Ectodermal cell (in vitro differentiated cells): ENCODE data around the gene BLNK.

Experiments
- H3K27ac ChIP-seq: 2 replicates; pipeline ENCODE4 v1.7.0; 2013; ENCODE audit warnings: mild to moderate bottlenecking, low read depth, low read length; ENCODE audit not compliant: insufficient read depth, poor library complexity, severe bottlenecking
- H3K27me3 ChIP-seq: 2 replicates; pipeline ENCODE4 v1.7.0; 2013; ENCODE audit warnings: mild to moderate bottlenecking, low read length; ENCODE audit not compliant: insufficient read depth, control insufficient read depth, poor library complexity, severe bottlenecking
- H3K36me3 ChIP-seq: one replicate; pipeline ENCODE4 v1.7.0; 2013; ENCODE audit warnings: low read length; ENCODE audit not compliant: control insufficient read depth, insufficient read depth
- H3K4me1 ChIP-seq: one replicate; pipeline ENCODE4 v1.7.0; 2013; ENCODE audit warnings: low read length; ENCODE audit not compliant: control insufficient read depth, insufficient read depth
- H3K4me3 ChIP-seq: 2 replicates; pipeline ENCODE4 v1.7.0; 2013; ENCODE audit warnings: low read depth, low read length, control low read depth; ENCODE audit not compliant: insufficient read depth
- H3K9me3 ChIP-seq: 2 replicates; pipeline ENCODE4 v1.7.0; 2013; ENCODE audit warnings: mild to moderate bottlenecking, low read length, moderate library complexity; ENCODE audit not compliant: control insufficient read depth
- WGBS, 2 experiments: methylation state at CpG; one replicate each; pipeline ENCODE4 v1.1.7; 2013; ENCODE audit warnings: missing lambda C conversion rate in 2 of 2; 5-methylcytosine and 5-hydroxymethylcytosine counted together

BLNK gene

GRCh38 chr10:96230527-96230926 is 40.8 kb downstream of the BLNK start:
- Histone ChIP-seq H3K27me3 (no peaks in the 10 kb centered on the region), H3K4me1 (no peaks in the 10 kb centered on the region), H3K4me3 (no peak overlapping the region), H3K36me3 (no peaks in the 10 kb centered on the region), H3K27ac (no peak overlapping the region), H3K9me3 (no peaks in the 10 kb centered on the region)
- 96% methylated on average over 6 of the region's 6 CpGs for WGBS, 2 experiments

GRCh38 chr10:96229568-96230030 is 41.8 kb downstream of the BLNK start:
- no peak overlapping the region for H3K27ac ChIP-seq
- H3K4me3 ChIP-seq: no peak overlapping the region
- H3K36me3 ChIP-seq: no peaks in the 10 kb centered on the region
- H3K27me3 ChIP-seq: no peaks in the 10 kb centered on the region
- H3K4me1 ChIP-seq: no peaks in the 10 kb centered on the region
- WGBS, 2 experiments: 6 to 9% methylated on average over 7 of the region's 7 CpGs
- no peaks in the 10 kb centered on the region for H3K9me3 ChIP-seq

GRCh38 chr10:96228408-96228994 is 42.9 kb downstream of the BLNK start:
- WGBS, 2 experiments: 95 to 96% methylated on average over 8 to 9 of the region's 9 CpGs
- Histone ChIP-seq H3K27ac (no peak overlapping the region), H3K9me3 (no peaks in the 10 kb centered on the region), H3K4me1 (no peaks in the 10 kb centered on the region), H3K36me3 (no peaks in the 10 kb centered on the region), H3K4me3 (no peak overlapping the region), H3K27me3 (no peaks in the 10 kb centered on the region)

GRCh38 chr10:96227206-96227605 is 44.2 kb downstream of the BLNK start:
- 90 to 91% methylated on average over 19 of the region's 19 CpGs for WGBS, 2 experiments
- no peaks in the 10 kb centered on the region for H3K27me3 ChIP-seq
- H3K9me3 ChIP-seq: no peaks in the 10 kb centered on the region

GRCh38 chr10:96225119-96225518 is 46.2 kb downstream of the BLNK start:
- H3K27ac ChIP-seq: no peak overlapping the region
- no peaks in the 10 kb centered on the region for H3K27me3 ChIP-seq
- no peak overlapping the region for H3K4me3 ChIP-seq
- no peaks in the 10 kb centered on the region for H3K36me3 ChIP-seq
- H3K9me3 ChIP-seq: no peaks in the 10 kb centered on the region
- 91 to 93% methylated on average over 6 of the region's 6 CpGs for WGBS, 2 experiments
- H3K4me1 ChIP-seq: no peaks in the 10 kb centered on the region

More at GRCh38 chr10:96227206-96227605, 44.2 kb downstream of the BLNK start:
- H3K4me1 ChIP-seq: no peaks in the 10 kb centered on the region
- no peak overlapping the region for H3K4me3 ChIP-seq
- no peak overlapping the region for H3K27ac ChIP-seq
- no peaks in the 10 kb centered on the region for H3K36me3 ChIP-seq

GRCh38 chr10:96222908-96223307 is 48.5 kb downstream of the BLNK start:
- Histone ChIP-seq H3K4me3 (no peak overlapping the region), H3K27ac (no peak overlapping the region), H3K4me1 (no peaks in the 10 kb centered on the region), H3K9me3 (no peaks in the 10 kb centered on the region), H3K27me3 (no peaks in the 10 kb centered on the region), H3K36me3 (no peaks in the 10 kb centered on the region)
- WGBS, 2 experiments: 91% methylated on average over 10 of the region's 10 CpGs

- Histone ChIP-seq H3K27me3 (no peaks in the 10 kb centered on the region), H3K27ac (no peak overlapping the region), H3K36me3 (no peaks in the 10 kb centered on the region), H3K9me3 (no peaks in the 10 kb centered on the region), H3K4me3 (no peak overlapping the region), H3K4me1 (no peaks in the 10 kb centered on the region)
- 36 to 48% methylated on average over 3 of the region's 3 CpGs for WGBS, 2 experiments
Measured at GRCh38 chr10:96222441-96222840, 48.9 kb downstream of the BLNK start.

- Histone ChIP-seq H3K36me3 (no peaks in the 10 kb centered on the region), H3K27ac (no peak overlapping the region), H3K4me1 (no peaks in the 10 kb centered on the region), H3K9me3 (no peaks in the 10 kb centered on the region), H3K4me3 (no peak overlapping the region), H3K27me3 (no peaks in the 10 kb centered on the region)
- 70 to 71% methylated on average over 4 of the region's 5 CpGs for WGBS, 2 experiments
Measured at GRCh38 chr10:96218826-96219225, 52.5 kb downstream of the BLNK start.

GRCh38 chr10:96217711-96218110 is 53.7 kb downstream of the BLNK start:
- Histone ChIP-seq H3K27ac (no peak overlapping the region), H3K36me3 (no peaks in the 10 kb centered on the region), H3K4me3 (no peak overlapping the region), H3K27me3 (no peaks in the 10 kb centered on the region), H3K4me1 (no peaks in the 10 kb centered on the region), H3K9me3 (no peaks in the 10 kb centered on the region)
- 100% methylated on average over 3 of the region's 4 CpGs; no CpG with 5 or more reads in 1 of the 2 experiments for WGBS, 2 experiments

GRCh38 chr10:96216775-96217174 is 54.6 kb downstream of the BLNK start:
- WGBS, 2 experiments: 95 to 96% methylated on average over 3 to 4 of the region's 5 CpGs
- H3K4me3 ChIP-seq: no peak overlapping the region
- no peaks in the 10 kb centered on the region for H3K36me3 ChIP-seq
- no peaks in the 10 kb centered on the region for H3K27me3 ChIP-seq
- H3K27ac ChIP-seq: no peak overlapping the region
- no peaks in the 10 kb centered on the region for H3K9me3 ChIP-seq
- H3K4me1 ChIP-seq: no peaks in the 10 kb centered on the region

GRCh38 chr10:96212911-96213310 is 58.5 kb downstream of the BLNK start:
- no peaks in the 10 kb centered on the region for H3K27me3 ChIP-seq
- WGBS, 2 experiments: 83 to 100% methylated on average over 1 of the region's 1 CpG
- no peaks in the 10 kb centered on the region for H3K9me3 ChIP-seq
- H3K36me3 ChIP-seq: no peaks in the 10 kb centered on the region
- no peaks in the 10 kb centered on the region for H3K4me1 ChIP-seq
- H3K4me3 ChIP-seq: no peak overlapping the region
- H3K27ac ChIP-seq: no peak overlapping the region
